ENCODE measurements around the gene PSTPIP2.
"Not testable (repeated sequence)": the region's sequence is repeated elsewhere in the genome, so short reads cannot be mapped to it uniquely, and the experiment has no call there.

PSTPIP2 gene

GRCh38 chr18:46035696-46036680, 36.1 kb downstream of the PSTPIP2 start:
- no peak for DNase-seq

- no peak for DNase-seq
These were observed 37.8 kb downstream of the PSTPIP2 start for GRCh38 chr18:46034230-46034629.

- no peak for DNase-seq
These were observed 40.3 kb downstream of the PSTPIP2 start for GRCh38 chr18:46031741-46032140.

GRCh38 chr18:46028536-46028891, 43.5 kb downstream of the PSTPIP2 start:
- no peak for DNase-seq

GRCh38 chr18:46019936-46020335, 52.1 kb downstream of the PSTPIP2 start:
- no peak for DNase-seq

- DNase-seq, result peak; percentile 75
These were observed 58.4 kb downstream of the PSTPIP2 start for GRCh38 chr18:46013484-46014189.

- DNase-seq, result no peak
These were observed 61.4 kb downstream of the PSTPIP2 start for GRCh38 chr18:46010676-46011075.

- DNase-seq, result no peak
These were observed 62.0 kb downstream of the PSTPIP2 start for GRCh38 chr18:46010050-46010449.

- DNase-seq, result peak; percentile 72
These were observed 62.8 kb downstream of the PSTPIP2 start for GRCh38 chr18:46009125-46009840.

- DNase-seq, result no peak
These were observed 63.5 kb downstream of the PSTPIP2 start for GRCh38 chr18:46008531-46008930.

- DNase-seq, result no peak
These were observed 64.9 kb downstream of the PSTPIP2 start for GRCh38 chr18:46007165-46007564.

- no peak for DNase-seq
These were observed 69.1 kb downstream of the PSTPIP2 start for GRCh38 chr18:46002934-46003333.

GRCh38 chr18:46001892-46002291, 70.2 kb downstream of the PSTPIP2 start:
- DNase-seq, result peak; percentile 33

GRCh38 chr18:46001074-46001473, 71.0 kb downstream of the PSTPIP2 start:
- peak; percentile 61 for DNase-seq

GRCh38 chr18:45999536-45999935, 72.5 kb downstream of the PSTPIP2 start:
- DNase-seq, result peak; percentile 74

- DNase-seq, result peak; percentile 87
These were observed 73.8 kb downstream of the PSTPIP2 start for GRCh38 chr18:45998244-45998643.

- peak; percentile 62 for DNase-seq
These were observed 74.3 kb downstream of the PSTPIP2 start for GRCh38 chr18:45997700-45998151.

- DNase-seq, result no peak
These were observed 76.6 kb downstream of the PSTPIP2 start for GRCh38 chr18:45995461-45995860.

GRCh38 chr18:45993438-45993837, 78.6 kb downstream of the PSTPIP2 start:
- no peak for DNase-seq

- DNase-seq, result not testable (repeated sequence)
These were observed 79.5 kb downstream of the PSTPIP2 start for GRCh38 chr18:45992527-45992926.

GRCh38 chr18:45991788-45992187, 80.3 kb downstream of the PSTPIP2 start:
- DNase-seq, result no peak

- DNase-seq, result no peak
These were observed 87.4 kb downstream of the PSTPIP2 start for GRCh38 chr18:45984546-45985235.

GRCh38 chr18:45981821-45982220, 90.2 kb downstream of the PSTPIP2 start:
- no peak for DNase-seq
